ENCODE results near the gene CMC1.

Gene CMC1

GRCh38 chr3:28322464-28322863 lies 81.0 kb downstream of the CMC1 start:
- H3K4me3 ChIP-seq (ENCODE audit: low read depth, low read length) = no peak overlapping the region
- no peak for TF ChIP-seq CTCF (IDR thresholded peaks at IDR 0.05; ENCODE audit: low read depth, low read length)

- H3K4me3 ChIP-seq (ENCODE audit: low read depth, low read length) = no peak overlapping the region
- no peak for TF ChIP-seq CTCF (IDR thresholded peaks at IDR 0.05; ENCODE audit: low read depth, low read length)
These were observed 85.1 kb downstream of the CMC1 start for GRCh38 chr3:28326458-28326926.

- peak; percentile 28; the same call in 1 of the 2 replicates for TF ChIP-seq CTCF (IDR thresholded peaks at IDR 0.05; ENCODE audit: low read depth, low read length)
- H3K4me3 ChIP-seq (ENCODE audit: low read depth, low read length) = no peak overlapping the region
These were observed 87.1 kb downstream of the CMC1 start for GRCh38 chr3:28328188-28329151.

GRCh38 chr3:28334552-28334951 lies 93.1 kb downstream of the CMC1 start:
- no peak for TF ChIP-seq CTCF (IDR thresholded peaks at IDR 0.05; ENCODE audit: low read depth, low read length)
- no peak overlapping the region for H3K4me3 ChIP-seq (ENCODE audit: low read depth, low read length)

- TF ChIP-seq CTCF (IDR thresholded peaks at IDR 0.05; ENCODE audit: low read depth, low read length) = no peak
- H3K4me3 ChIP-seq (ENCODE audit: low read depth, low read length) = no peak overlapping the region
These were observed 93.8 kb downstream of the CMC1 start for GRCh38 chr3:28335246-28335645.

GRCh38 chr3:28337230-28337629 lies 95.8 kb downstream of the CMC1 start:
- no peak overlapping the region for H3K4me3 ChIP-seq (ENCODE audit: low read depth, low read length)
- no peak for TF ChIP-seq CTCF (IDR thresholded peaks at IDR 0.05; ENCODE audit: low read depth, low read length)

- peak overlapping the region; percentile 50 for H3K4me3 ChIP-seq (ENCODE audit: low read depth, low read length)
- TF ChIP-seq CTCF (IDR thresholded peaks at IDR 0.05; ENCODE audit: low read depth, low read length) = no peak
These were observed 101.7 kb downstream of the CMC1 start for GRCh38 chr3:28343144-28343543.
